Mesothelial cell of epicardium (in vitro differentiated cells): Measurements from ENCODE around the gene CCDC91. TPM values are rescaled to one million over a fixed set of nuclear protein-coding genes. Genes with fewer than 3 reads are reported as not detected.

ENCODE experiments used
- DNase-seq, 2 experiments: peaks; one replicate each; pipeline ENCODE4 v3.0.0; 2021; ENCODE audit warnings: low spot score in 2 of 2; ENCODE audit not compliant: unreplicated experiment in 2 of 2
- H3K27ac Mint-ChIP-seq: 2 replicates; pipeline ENCODE4 v1.8.0; 2021; ENCODE audit warnings: mixed read lengths
- H3K27me3 Mint-ChIP-seq: 2 replicates; pipeline ENCODE4 v1.8.0; 2021; ENCODE audit warnings: low read depth, mixed read lengths
- H3K36me3 Mint-ChIP-seq: 2 replicates; pipeline ENCODE4 v1.8.0; 2021; ENCODE audit warnings: mixed read lengths
- H3K4me1 Mint-ChIP-seq: 2 replicates; pipeline ENCODE4 v1.8.0; 2021; ENCODE audit warnings: mixed read lengths
- H3K4me3 Mint-ChIP-seq: 2 replicates; pipeline ENCODE4 v1.8.0; 2021; ENCODE audit warnings: mild to moderate bottlenecking, moderate library complexity, mixed read lengths
- H3K9me3 Mint-ChIP-seq: 2 replicates; pipeline ENCODE4 v1.8.0; 2021; ENCODE audit warnings: mixed read lengths
- total RNA-seq: library from RNA; stranded (reverse); gene quantifications from 3 replicates; pipeline ENCODE4 v1.2.1, GENCODE V29; 2021
- TF ChIP-seq, protein P1 (sequence below): fragments of 200-600 bp; sonication (generic); IDR thresholded peaks from one replicate; pipeline ENCODE4 v1.5.0; 2021; ENCODE audit warnings: antibody characterized with exemption; ENCODE audit not compliant: unreplicated experiment

Gene CCDC91
- total RNA-seq, 1 donor from 2014 or later: 30.7 TPM

DNA sequence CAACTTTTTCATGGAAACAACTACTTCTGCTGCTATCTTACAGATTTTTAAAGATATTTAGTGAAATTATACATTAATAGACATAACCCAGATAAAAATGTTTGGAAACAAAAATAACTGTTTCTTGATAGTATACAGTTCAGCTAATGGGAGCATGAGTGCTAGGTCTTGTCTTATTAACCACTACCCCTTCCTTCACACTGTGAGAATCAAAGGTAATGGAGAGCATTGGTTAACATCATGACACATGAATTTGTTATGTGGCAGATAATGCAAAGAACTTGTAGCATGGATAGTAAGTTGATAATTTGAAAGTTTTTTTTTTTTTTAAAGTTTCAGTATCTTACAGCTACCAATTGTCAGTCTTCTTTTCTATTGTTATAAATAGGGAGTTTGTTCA, 44.2 kb downstream of the CCDC91 start:
- Mint-ChIP-seq H3K4me1 (no peaks in the 10 kb centered on the region), H3K36me3 (peaks cover 5% of the 10 kb centered on the region), H3K9me3 (peaks cover 8% of the 10 kb centered on the region), H3K4me3 (no peak overlapping the region), H3K27ac (no peak overlapping the region), H3K27me3 (no peaks in the 10 kb centered on the region)
- TF ChIP-seq, protein P1, sequence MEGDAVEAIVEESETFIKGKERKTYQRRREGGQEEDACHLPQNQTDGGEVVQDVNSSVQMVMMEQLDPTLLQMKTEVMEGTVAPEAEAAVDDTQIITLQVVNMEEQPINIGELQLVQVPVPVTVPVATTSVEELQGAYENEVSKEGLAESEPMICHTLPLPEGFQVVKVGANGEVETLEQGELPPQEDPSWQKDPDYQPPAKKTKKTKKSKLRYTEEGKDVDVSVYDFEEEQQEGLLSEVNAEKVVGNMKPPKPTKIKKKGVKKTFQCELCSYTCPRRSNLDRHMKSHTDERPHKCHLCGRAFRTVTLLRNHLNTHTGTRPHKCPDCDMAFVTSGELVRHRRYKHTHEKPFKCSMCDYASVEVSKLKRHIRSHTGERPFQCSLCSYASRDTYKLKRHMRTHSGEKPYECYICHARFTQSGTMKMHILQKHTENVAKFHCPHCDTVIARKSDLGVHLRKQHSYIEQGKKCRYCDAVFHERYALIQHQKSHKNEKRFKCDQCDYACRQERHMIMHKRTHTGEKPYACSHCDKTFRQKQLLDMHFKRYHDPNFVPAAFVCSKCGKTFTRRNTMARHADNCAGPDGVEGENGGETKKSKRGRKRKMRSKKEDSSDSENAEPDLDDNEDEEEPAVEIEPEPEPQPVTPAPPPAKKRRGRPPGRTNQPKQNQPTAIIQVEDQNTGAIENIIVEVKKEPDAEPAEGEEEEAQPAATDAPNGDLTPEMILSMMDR: no peak
- DNase-seq: no peak

DNA sequence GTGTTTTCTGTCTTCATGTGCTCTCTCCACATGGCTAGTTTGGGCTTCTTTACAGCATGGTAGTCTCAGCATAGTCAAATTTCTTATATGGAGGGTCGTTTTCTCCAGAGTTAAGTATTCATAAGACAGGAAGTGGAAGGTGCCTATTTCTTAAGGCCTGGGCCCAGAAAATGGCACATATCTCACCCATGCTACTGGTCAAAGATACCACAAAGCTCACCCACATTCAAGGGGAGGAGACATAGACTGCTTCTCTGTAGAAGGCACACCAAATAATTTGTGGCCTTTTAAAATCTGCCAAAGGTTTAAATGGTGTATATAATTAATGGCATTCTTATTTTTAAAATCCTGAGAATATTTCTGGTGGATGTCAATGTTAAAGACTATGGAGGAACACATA, 44.8 kb downstream of the CCDC91 start:
- peaks cover 8% of the 10 kb centered on the region for H3K9me3 Mint-ChIP-seq
- TF ChIP-seq, protein P1: no peak
- H3K4me3 Mint-ChIP-seq: no peak overlapping the region
- no peaks in the 10 kb centered on the region for H3K4me1 Mint-ChIP-seq
- H3K27ac Mint-ChIP-seq: peak overlapping the region; percentile 25
- DNase-seq: no peak
- H3K36me3 Mint-ChIP-seq: peaks cover 5% of the 10 kb centered on the region
- no peaks in the 10 kb centered on the region for H3K27me3 Mint-ChIP-seq

- no peaks in the 10 kb centered on the region for H3K4me1 Mint-ChIP-seq
- peaks cover 3% of the 10 kb centered on the region for H3K36me3 Mint-ChIP-seq
- peaks cover 14% of the 10 kb centered on the region for H3K9me3 Mint-ChIP-seq
- H3K27ac Mint-ChIP-seq: no peak overlapping the region
- no peaks in the 10 kb centered on the region for H3K27me3 Mint-ChIP-seq
- TF ChIP-seq, protein P1: no peak
- no peak overlapping the region for H3K4me3 Mint-ChIP-seq
- DNase-seq: no peak
Observed at GRCh38 chr12:28235985-28236384, 45.7 kb downstream of the CCDC91 start.

DNA sequence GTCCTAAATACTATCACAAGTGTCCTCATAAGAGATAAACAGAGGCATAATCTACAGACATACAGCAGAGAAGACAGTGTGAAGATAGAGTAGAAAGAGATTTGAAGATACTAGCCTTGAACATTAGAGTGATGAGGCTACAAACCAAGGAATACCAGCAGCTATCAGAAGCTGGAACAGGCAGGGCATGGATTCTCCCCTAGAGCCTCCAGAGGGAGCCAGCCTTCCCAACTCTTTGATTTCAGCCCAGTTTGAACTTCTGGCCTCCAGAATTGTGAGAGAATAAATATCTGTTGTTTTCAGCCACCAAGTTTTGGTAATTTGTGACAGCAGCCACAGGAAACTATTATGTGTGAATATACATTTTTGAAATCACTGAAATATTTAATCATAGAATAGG, 47.2 kb downstream of the CCDC91 start:
- H3K4me1 Mint-ChIP-seq: no peaks in the 10 kb centered on the region
- H3K4me3 Mint-ChIP-seq: no peak overlapping the region
- H3K9me3 Mint-ChIP-seq: peaks cover 24% of the 10 kb centered on the region
- peaks cover 3% of the 10 kb centered on the region for H3K36me3 Mint-ChIP-seq
- DNase-seq: no peak
- no peaks in the 10 kb centered on the region for H3K27me3 Mint-ChIP-seq
- no peak overlapping the region for H3K27ac Mint-ChIP-seq
- TF ChIP-seq, protein P1: no peak

DNA sequence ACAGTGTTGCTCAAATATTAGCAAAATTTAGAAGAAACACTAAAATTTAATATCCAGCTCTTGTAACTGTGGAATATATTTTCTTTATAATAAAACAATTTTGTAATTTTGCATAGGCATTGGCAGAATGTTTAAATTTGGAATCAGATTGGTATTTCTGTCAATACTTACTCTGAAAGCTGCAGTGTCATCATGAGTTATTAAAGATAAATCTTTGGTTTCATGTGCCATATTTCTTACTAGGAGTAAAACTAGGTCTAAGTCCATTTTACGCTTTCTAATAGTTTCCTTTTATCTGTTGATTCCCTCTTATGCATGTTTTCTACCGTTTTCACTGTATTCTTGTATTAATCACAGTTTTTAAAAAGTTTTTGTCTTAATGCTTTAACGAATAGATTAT, 49.7 kb downstream of the CCDC91 start:
- no peak overlapping the region for H3K4me3 Mint-ChIP-seq
- DNase-seq: no peak
- no peaks in the 10 kb centered on the region for H3K4me1 Mint-ChIP-seq
- peaks cover 7% of the 10 kb centered on the region for H3K36me3 Mint-ChIP-seq
- peaks cover 34% of the 10 kb centered on the region for H3K9me3 Mint-ChIP-seq
- H3K27me3 Mint-ChIP-seq: no peaks in the 10 kb centered on the region
- TF ChIP-seq, protein P1: no peak
- H3K27ac Mint-ChIP-seq: no peak overlapping the region

DNA sequence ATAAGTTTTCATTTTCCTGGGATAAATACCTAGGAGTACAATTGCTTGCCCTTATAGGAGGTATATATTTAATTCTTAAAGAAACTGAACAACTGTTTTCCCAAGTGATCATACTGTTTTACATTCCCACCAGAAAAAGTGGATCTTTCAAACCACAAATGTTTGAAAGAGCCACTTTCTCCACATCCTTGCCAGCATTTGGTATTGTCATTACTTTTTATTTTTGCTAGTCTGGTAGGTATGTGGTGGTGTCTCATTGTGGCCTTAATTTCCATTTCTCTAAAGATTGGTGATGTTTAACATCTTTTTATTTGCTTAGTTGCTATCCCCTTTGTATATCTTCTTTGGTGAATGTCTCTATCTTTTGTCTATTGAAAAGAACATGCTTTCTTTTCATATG, 50.6 kb downstream of the CCDC91 start:
- peaks cover 34% of the 10 kb centered on the region for H3K9me3 Mint-ChIP-seq

More for the DNA sequence above, 50.6 kb downstream of the CCDC91 start:
- Mint-ChIP-seq H3K27me3 (no peaks in the 10 kb centered on the region), H3K36me3 (peaks cover 7% of the 10 kb centered on the region), H3K4me3 (no peak overlapping the region), H3K27ac (no peak overlapping the region), H3K4me1 (no peaks in the 10 kb centered on the region)
- TF ChIP-seq, protein P1: no peak
- DNase-seq: no peak
